ENCODE measurements around the gene WAPL.
A peak's percentile ranks its signal among the peaks of the same experiment; 100 is the strongest.

Gene WAPL

DNA sequence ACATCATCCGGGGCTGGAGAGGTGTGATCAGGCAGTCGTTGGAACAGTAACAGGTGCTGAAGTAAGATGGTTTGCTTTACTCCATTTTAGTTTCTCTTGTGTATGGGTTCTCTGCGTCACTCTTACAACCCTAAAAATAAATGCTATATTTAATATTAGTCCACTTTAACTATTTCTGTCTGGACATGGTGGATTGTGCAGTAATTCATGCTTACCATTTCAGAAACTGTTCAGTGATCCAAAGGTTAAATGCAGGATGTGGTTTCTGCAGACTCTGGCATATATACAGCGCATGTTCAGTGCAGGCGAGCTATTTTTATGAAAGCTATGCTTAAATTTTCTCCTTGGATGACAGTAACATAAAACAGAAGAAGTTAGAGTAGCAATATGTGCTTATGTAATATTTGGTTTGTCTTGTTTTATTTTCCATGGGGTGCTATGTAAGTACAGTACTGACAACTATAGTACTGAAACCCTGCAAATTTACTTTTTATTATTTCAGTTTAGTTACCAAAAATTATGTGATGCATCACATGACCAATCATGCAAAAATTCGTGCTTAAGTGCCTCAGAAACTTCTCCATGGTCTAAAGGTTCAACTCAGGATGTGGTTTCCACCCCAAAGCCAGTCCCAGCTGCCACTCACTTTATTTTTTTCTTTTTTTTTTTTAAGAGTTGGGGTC lies 108.4 kb downstream of the WAPL start:
- DNase-seq (ENCODE audit: low read depth, low spot score), result no peak

- DNase-seq (ENCODE audit: low read depth, low spot score), result no peak
These were observed 109.6 kb downstream of the WAPL start for GRCh38 chr10:86411852-86412560.

- DNase-seq (ENCODE audit: low read depth, low spot score), result no peak
These were observed 110.2 kb downstream of the WAPL start for GRCh38 chr10:86411281-86411841.

GRCh38 chr10:86410542-86411124 lies 111.0 kb downstream of the WAPL start:
- DNase-seq (ENCODE audit: low read depth, low spot score), result no peak

GRCh38 chr10:86409183-86409582 lies 112.4 kb downstream of the WAPL start:
- DNase-seq (ENCODE audit: low read depth, low spot score), result no peak

DNA sequence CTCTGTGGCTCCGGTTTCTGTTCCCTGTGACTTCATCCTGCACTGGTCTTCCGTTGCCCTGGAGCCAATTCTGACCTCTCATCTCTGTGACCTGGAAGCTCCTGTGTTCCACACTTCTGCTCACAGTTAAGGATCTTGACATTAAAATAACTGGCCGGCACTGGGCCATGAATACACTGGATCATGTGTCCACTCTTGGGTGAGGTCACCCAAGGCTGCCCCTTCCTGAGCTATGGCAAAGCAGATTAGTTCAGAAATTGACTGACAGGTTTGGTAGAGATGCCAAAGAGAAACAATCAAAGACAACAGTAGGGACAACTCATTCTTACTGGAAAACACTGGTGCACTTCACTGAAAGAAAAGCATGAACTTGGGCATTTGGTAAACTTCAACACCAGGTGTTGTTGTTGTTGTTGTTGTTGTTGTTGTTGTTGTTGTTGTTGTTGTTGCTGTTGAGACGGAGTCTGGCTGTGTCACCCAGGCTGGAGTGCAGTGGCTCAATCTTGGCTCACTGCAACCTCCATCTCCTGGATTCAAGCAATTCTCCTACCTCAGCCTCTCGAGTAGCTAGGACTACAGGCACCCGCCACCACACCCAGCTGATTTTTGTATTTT lies 118.3 kb downstream of the WAPL start:
- DNase-seq (ENCODE audit: low read depth, low spot score), result no peak

GRCh38 chr10:86402283-86402941 lies 119.2 kb downstream of the WAPL start:
- DNase-seq (ENCODE audit: low read depth, low spot score), result no peak

DNA sequence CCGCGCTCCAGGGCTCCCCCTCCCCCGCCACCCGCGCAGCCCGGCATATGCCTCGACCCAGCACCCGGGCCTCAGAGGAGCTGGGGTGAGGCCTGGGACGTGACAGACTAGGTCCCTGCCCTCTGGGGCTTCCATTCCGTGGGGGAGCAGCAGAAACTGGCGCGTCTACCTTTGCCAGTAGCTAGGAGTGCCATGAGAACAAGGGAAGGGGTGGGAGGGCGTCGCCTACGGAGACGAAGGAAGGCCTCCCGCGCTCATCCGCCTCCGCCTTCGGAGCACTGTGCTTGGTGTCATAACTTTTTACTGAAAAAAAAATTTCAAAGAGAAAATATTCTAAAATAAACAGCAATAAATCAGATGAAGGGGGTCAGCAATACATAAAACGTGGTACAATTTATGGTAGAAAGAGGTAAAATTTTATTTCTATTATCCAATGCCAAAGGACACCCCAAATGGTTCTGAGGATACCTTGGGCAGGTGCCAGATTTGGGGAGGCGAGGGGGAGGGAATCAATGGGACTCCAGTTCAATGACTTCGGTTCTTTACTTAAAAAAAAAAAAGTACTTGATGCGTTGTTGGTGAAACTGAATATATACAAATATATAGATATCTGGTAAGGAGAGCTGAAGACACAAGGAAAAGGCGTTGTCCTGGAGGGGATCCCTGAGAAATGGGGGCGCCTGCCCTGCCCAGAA lies 119.9 kb downstream of the WAPL start:
- no peak for DNase-seq (ENCODE audit: low read depth, low spot score)

GRCh38 chr10:86400705-86401587 lies 120.6 kb downstream of the WAPL start:
- DNase-seq (ENCODE audit: low read depth, low spot score), result no peak

DNA sequence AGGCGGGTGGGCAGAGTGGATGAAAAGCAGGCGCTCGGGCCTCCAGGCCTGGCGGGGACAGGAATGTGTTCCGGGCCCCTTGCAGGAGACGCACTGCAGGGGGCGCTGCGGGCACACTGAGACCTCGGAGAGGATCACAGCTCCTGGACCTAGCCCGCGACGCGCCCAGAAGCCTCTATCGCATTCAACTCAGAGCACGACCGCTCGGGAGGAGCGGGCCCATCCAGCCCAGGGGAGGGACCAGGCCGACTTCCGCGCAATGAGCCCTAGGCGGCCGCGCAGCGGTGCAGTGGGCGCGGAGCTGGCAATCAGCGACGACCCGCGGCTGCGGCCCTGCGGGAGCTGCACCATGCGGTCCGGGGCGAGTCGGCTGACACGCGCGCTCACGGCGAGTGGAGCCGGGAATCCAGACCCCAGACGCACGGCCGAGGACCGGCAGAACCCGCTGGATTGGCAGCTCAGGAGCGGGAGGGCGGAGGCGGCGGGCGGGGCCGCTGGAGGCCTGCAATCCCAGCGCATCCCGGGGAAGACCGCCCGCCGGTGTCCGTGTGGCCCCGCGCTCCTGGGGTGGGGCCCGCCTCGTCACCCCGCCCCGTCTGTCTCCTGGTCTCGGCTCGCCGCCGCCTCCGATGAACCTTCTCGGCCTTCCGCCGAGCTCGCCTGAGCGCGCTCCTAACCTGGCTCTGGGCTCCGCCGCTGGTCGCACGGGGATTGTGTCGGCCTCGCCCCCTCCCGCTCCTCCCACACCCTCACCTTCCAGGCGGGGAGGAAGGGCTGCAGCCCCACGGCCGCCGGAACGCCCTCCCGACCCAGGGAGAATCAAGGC lies 121.5 kb downstream of the WAPL start:
- DNase-seq (ENCODE audit: low read depth, low spot score), result peak; percentile 77

GRCh38 chr10:86399514-86399878 lies 122.1 kb downstream of the WAPL start:
- no peak for DNase-seq (ENCODE audit: low read depth, low spot score)

DNA sequence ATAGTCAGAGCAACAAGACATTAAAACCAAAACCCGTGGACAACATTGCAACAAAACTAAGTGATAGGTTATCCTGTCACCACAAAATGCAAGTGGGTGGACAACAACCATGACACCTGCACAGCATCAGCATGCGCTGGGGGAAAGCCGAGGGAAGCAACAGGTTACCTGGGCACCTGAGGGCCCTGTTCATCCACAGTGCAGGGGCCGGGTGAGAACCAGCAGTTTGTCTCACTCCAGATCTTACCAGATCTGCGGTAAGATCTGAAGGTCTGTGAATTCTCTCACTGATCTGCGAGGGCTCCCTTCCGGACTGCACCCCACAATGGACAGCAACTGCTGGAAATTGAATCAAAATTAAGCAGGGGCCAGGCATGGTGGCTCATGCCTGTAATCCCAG lies 124.5 kb downstream of the WAPL start:
- DNase-seq (ENCODE audit: low read depth, low spot score), result no peak

DNA sequence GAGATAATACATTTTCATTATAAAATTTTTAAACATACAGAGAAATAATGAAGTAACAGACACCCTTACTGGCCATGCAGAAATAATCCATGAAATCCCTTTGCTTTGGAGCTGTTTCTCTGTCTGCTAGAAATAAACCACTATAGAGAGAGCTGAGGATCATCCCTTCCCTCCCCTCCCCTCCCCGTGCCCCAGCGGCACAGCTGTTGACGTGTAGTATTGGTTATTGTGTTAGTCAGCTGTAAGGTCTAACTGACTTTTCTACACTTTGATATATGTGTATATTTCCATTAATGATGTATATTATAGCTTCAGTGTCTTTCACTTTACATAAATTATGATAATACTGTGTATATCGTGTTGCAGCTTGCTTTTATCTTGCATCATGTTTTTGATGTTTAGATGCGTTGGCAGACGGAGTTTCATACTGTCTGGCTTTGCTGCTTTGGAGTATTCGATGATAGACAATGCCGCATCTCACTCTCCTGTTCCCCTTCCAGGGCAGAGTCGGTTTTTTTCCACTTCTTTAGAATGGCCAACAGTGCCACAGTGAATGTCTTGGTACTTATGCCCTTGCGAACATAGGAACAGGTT lies 127.6 kb downstream of the WAPL start:
- DNase-seq (ENCODE audit: low read depth, low spot score), result no peak

DNA sequence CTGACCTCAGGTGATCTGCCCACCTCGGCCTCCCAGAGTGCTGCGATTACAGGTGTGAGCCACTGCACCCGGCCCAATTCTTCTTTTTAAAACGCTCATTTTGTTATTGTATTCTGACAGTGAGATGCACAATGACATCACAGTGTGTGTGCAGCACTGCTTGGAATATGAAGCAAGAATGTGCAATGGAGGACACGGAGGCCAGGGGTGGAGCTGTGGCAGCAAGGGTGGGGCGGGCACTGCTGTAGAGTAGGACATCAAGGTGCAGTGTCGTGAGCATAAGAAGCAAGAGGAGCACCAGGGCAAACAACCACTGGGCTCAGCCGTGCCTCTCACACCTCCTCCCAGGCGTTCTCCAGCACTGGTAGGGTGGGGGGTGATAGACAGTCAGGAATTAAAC lies 128.2 kb downstream of the WAPL start:
- no peak for DNase-seq (ENCODE audit: low read depth, low spot score)

GRCh38 chr10:86392723-86393094 lies 128.9 kb downstream of the WAPL start:
- no peak for DNase-seq (ENCODE audit: low read depth, low spot score)

GRCh38 chr10:86391986-86392722 lies 129.4 kb downstream of the WAPL start:
- no peak for DNase-seq (ENCODE audit: low read depth, low spot score)

- no peak for DNase-seq (ENCODE audit: low read depth, low spot score)
These were observed 130.3 kb downstream of the WAPL start for GRCh38 chr10:86391236-86391840.

Measured in smooth muscle cell of the brain vasculature (primary cell).